ENCODE measurements around the gene POU2AF2. TPM values are rescaled to one million over a fixed set of nuclear protein-coding genes. Genes with fewer than 3 reads are reported as not detected.

Gene POU2AF2
- total RNA-seq, 1 experiment from 2014 or later = not detected

DNA sequence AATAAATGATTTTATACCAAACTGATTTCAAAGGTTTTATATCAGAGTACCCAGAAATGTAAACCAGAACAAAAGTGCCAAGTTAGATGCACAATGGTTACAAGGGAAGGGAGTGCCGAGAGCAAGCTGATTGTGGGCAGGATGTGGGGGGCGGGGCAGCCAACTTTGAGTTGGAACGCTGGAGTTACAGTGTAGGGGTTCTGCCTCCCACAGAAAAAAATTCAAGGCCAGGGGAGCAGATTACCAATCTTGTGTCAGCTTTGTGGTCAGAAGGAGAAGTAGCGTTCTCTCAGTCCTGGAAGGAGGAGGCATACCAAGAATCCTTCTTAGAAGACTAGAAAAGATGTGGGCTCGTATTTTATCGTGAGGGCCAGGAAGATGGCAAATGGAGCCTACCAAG, 15.9 kb upstream of the POU2AF2 start:
- no peaks in the 10 kb centered on the region for H3K79me1 ChIP-seq (ENCODE audit: insufficient read depth, low read depth, low read length, poor library complexity, severe bottlenecking)
- no CpG with 5 or more reads among the region's 6 CpGs for WGBS (ENCODE audit: extremely low coverage, insufficient read length, low lambda C conversion rate)
- no peak overlapping the region for H3K27ac Mint-ChIP-seq
- no peak overlapping the region for H2BK20ac ChIP-seq (ENCODE audit: low read depth, low read length, poor library complexity, severe bottlenecking)
- H3K4me1 ChIP-seq (ENCODE audit: insufficient read depth, low read length) = no peaks in the 10 kb centered on the region
- H3K36me3 Mint-ChIP-seq (ENCODE audit: insufficient read depth in 1 of 3, low read depth in 3 of 3) = peaks cover 0 to 4% (median 0%) of the 10 kb centered on the region in 3 experiments; a peak in 1 of 7 replicates
- peaks cover 2 to 6% of the 10 kb centered on the region in 2 experiments; a peak in 3 of 4 replicates for H3K4me1 Mint-ChIP-seq
- H3K27me3 ChIP-seq (ENCODE audit: insufficient read depth, low read length) = no peaks in the 10 kb centered on the region
- no peak overlapping the region for H4K8ac ChIP-seq (replicated peaks; ENCODE audit: insufficient read length, low read depth, low read length)
- H2AK5ac ChIP-seq (ENCODE audit: insufficient read length, low read length) = no peak overlapping the region
- H4K5ac ChIP-seq (ENCODE audit: insufficient read length, low read depth, low read length) = no peak overlapping the region
- H3K4me2 ChIP-seq (ENCODE audit: insufficient read depth, insufficient read length, low read length) = no peak overlapping the region
- no peak overlapping the region for H2BK12ac ChIP-seq (ENCODE audit: insufficient read length, low read depth, low read length)
- peaks cover 4 to 5% of the 10 kb centered on the region in 2 experiments; a peak in 4 of 5 replicates for H3K9me3 Mint-ChIP-seq
- H3K23ac ChIP-seq (ENCODE audit: insufficient read length, low read depth, low read length) = no peak overlapping the region
- no peak overlapping the region for H3K18ac ChIP-seq (ENCODE audit: insufficient read length, low read depth, low read length)
- TF ChIP-seq, protein P1, sequence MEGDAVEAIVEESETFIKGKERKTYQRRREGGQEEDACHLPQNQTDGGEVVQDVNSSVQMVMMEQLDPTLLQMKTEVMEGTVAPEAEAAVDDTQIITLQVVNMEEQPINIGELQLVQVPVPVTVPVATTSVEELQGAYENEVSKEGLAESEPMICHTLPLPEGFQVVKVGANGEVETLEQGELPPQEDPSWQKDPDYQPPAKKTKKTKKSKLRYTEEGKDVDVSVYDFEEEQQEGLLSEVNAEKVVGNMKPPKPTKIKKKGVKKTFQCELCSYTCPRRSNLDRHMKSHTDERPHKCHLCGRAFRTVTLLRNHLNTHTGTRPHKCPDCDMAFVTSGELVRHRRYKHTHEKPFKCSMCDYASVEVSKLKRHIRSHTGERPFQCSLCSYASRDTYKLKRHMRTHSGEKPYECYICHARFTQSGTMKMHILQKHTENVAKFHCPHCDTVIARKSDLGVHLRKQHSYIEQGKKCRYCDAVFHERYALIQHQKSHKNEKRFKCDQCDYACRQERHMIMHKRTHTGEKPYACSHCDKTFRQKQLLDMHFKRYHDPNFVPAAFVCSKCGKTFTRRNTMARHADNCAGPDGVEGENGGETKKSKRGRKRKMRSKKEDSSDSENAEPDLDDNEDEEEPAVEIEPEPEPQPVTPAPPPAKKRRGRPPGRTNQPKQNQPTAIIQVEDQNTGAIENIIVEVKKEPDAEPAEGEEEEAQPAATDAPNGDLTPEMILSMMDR (conservative IDR thresholded peaks at IDR 0.05) = no peak
- H3K23me2 ChIP-seq (ENCODE audit: insufficient read length, low read depth, low read length, poor library complexity, severe bottlenecking) = no peaks in the 10 kb centered on the region
- no peak overlapping the region for H2AFZ ChIP-seq (ENCODE audit: low read length)
- no peak overlapping the region for H3T11ph ChIP-seq (ENCODE audit: low read length)
- H3K4ac ChIP-seq (ENCODE audit: low read depth, low read length) = no peak overlapping the region
- no peak overlapping the region for H3K27ac ChIP-seq (ENCODE audit: insufficient read length, low read depth, low read length)
- no peaks in the 10 kb centered on the region for H3K79me2 ChIP-seq (ENCODE audit: insufficient read depth, low read length)
- H2BK15ac ChIP-seq (ENCODE audit: low read depth, low read length) = no peak overlapping the region
- H3K14ac ChIP-seq (ENCODE audit: insufficient read depth, low read length) = no peak overlapping the region
- peaks cover 7% of the 10 kb centered on the region for H3K27me3 Mint-ChIP-seq (ENCODE audit: low read depth)
- H3K56ac ChIP-seq (ENCODE audit: insufficient read length, low read depth, low read length) = no peak overlapping the region
- H3K9ac ChIP-seq (ENCODE audit: extremely low read depth, insufficient read length, low read length) = no peak overlapping the region
- H3K9me3 ChIP-seq (ENCODE audit: control insufficient read depth, low read depth, low read length) = no peaks in the 10 kb centered on the region
- no peak overlapping the region for H4K91ac ChIP-seq (ENCODE audit: insufficient read length, low read depth, low read length)
- no peak overlapping the region for H3K4me3 Mint-ChIP-seq
- no peak overlapping the region for H2BK5ac ChIP-seq (ENCODE audit: insufficient read length, low read length)
- no peaks in the 10 kb centered on the region for H4K20me1 ChIP-seq (ENCODE audit: control insufficient read depth, insufficient read depth, insufficient read length)
- no peak for DNase-seq
- H2BK120ac ChIP-seq (ENCODE audit: low read depth, low read length, poor library complexity, severe bottlenecking) = no peak overlapping the region

Measured in H9 (cell line).